GM18505 (cell line): ENCODE measurements around the gene CDH22.

Experiments
- ATAC-seq: cut with Tn5 transposase; IDR thresholded peaks from one replicate; pipeline ENCODE4 v1.9.1; 2021; ENCODE audit not compliant: unreplicated experiment
- POLR2A ChIP-seq: IDR thresholded peaks from 4 replicates; pipeline ENCODE4 v1.6.1; 2011; ENCODE audit warnings: borderline replicate concordance; ENCODE audit not compliant: insufficient read depth, insufficient read length; ENCODE audit errors: extremely low read depth

CDH22 gene

DNA sequence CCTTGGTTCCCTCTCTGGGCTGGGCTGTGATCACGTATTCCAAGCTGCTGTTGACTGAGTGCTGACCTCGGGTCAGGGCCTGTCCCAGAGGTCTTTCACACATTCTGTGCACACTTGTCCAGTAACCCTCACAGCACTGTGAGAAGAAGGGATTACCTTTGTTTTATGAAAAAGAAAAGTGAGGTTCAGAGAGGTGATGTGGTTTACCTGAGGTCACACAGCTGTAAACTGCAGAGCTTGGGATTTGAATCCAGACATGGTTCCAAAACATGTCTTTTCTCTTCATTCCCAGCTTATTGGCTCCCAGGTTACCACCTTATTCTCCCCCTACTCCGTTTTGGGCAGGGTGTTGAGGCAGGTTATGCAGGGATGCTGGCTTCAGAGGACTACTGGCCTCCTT is 28.4 kb upstream of the CDH22 start:
- no peak for TF ChIP-seq POLR2A
- ATAC-seq: no peak

DNA sequence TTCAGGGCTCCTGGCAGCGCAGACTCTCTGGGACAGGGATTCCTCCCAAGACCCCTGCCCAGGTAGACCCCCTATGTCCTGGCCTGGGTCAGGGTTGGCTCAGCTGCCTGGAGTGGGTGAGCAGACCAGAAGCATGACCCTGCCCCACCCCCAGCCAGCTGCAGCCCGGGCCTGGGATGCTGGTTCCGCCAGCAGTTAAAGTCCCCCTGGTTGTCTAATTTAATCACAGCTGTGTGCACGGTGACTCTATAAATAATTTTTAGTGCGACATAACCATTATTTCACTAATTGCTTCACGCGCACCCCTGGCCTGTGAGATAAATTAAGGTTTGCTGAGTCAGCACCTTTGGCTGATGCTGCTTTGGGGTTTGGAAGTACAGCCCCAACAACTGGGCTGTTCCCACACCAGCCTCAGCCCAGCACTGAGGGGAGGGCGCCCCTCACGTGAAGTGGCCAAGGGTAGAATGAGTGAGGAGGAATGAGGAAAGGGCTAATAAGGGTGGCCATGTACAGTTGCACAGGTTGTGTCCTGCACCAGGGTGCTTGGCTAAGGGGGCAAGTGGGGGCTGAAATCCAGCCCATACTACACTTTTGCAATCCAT is 26.1 kb upstream of the CDH22 start:
- no peak for TF ChIP-seq POLR2A
- ATAC-seq: no peak

DNA sequence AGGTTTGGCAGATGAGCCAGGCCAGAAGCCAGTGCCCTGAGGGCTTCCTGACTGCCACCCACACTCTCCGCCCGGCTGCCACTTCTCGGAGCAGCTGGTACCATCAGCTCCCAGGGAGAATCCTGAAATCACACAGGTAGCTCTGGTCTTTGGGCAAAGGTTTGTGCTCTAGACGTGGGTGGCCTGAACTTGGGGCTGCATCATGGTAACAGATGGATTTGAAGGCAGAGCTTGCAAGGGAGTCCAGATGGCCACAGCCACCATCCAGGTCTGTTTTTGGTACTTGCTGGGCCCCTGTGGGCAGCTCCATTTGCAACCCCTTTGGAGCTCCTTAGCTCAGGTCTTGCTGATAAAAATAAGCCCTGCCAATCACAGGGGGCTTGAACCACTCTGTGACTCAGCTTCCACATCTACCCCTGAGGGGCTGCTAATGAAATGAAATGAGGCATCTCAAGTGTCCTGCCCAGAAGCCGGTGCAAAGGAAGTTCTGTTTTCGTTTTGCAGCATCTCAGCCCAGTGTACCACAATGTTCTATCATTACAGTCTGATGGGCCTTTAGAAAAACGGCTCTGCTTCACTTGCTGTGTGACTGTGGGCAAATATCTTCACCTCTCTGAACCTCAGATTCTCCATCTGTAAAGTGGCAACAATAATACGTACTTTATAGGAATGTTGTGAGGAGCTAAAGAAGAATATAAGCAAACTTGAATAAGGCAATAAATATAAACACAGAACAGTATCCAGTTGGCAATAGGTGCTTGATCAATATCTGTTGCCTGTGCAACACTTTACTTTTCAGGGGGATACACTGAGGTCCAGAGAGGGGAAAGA is 25.1 kb upstream of the CDH22 start:
- no peak for TF ChIP-seq POLR2A
- ATAC-seq: no peak

DNA sequence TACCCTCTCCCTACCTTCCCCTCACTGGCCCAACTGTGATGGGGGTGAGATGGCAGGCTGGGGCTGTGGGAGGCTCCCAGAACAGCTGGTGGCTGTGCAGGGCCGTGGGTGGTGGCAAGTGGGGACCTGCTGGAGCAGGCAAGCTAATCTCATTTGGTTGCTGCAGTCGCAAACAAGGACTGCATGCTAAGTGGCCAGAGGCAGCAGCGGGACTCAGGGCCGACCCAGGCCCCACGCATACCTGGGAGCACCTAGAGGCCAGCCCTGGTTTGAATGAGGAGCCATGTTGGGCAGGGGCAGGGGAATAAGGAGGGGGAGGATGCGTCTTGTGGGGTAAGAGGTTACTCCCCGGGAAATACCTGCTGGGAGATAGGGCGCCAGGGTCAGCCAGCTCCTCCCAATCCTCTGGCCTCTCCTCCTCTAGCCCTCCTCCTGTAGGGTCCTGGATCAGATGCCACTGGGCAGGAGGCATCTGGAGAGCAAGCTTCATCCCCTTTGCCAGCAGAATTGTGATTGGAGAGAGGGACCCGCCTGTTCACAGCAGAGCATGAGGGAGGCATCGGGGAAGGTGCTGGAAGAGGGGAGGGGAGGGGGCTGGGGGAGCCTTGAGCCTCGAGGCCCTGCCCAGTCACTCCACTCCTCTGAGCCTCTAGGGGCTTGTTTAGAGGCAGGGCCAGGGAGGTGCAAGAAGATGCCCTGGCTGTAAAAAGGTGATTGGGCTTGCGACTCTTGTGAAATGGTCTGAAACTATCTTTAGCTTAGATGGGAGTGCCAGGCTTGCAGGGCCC is 24.3 kb upstream of the CDH22 start:
- TF ChIP-seq POLR2A: no peak
- ATAC-seq: no peak

DNA sequence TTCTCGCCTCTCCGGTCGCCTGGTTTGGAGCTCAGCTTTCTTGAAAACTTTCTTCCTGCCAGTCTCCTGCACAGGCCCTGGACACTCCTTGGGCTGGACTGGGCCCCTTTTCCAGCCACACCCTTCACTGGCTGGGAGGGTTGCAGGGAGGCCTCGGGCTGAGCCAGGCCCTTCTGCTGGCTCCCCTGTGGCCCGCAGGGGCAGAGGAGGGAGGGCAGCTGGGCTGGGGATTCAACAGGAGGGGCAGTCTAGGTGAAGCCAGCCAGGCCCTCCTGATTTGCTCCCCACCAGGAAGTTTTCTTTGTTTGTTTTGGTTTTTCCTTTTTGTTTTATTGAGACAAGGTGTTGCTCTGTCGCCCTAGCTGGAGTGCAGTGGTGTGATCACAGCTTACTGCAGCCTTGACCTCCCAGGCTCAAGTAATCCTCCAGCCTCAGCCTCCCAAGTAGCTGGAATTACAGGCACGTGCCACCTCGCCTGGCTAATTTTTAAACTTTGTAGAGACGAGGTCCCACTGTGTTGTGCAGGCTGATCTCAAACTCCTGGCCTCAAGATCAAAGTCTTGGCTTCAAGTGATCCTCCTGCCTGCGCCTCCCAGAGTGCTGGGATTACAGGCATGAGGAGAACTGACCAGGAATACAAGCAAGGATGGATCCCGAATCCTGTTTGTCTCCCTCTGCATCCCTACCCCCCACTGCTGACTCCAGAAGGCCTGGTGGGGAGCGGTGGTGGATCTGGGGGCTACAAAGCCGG is 23.5 kb upstream of the CDH22 start:
- no peak for TF ChIP-seq POLR2A
- no peak for ATAC-seq

DNA sequence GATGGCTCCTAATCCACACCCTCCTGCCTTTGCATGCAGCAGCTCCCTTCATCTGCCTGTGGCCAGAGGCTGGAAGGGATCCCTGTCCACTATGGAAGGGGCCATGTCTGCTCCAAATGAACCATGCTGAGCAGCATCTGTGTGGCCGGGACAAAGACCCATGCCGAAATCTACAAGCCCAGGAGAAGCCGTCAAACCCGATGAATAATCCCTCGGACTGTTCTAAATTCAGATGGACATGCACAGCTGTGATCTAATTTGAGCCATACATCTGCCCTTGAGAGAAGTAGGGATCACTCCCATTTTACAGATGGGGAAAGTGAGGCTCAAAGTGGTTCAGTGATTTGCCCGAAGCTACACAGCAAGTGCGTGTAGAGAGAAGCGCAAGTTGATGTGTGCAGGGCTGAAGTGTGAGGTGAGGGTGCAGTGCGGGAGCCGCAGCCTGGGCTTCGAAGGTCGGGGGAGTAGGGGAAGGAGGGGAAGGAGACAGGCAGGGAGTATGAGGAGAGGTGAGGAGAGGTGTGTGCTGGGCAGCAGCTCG is 22.6 kb upstream of the CDH22 start:
- ATAC-seq: no peak

DNA sequence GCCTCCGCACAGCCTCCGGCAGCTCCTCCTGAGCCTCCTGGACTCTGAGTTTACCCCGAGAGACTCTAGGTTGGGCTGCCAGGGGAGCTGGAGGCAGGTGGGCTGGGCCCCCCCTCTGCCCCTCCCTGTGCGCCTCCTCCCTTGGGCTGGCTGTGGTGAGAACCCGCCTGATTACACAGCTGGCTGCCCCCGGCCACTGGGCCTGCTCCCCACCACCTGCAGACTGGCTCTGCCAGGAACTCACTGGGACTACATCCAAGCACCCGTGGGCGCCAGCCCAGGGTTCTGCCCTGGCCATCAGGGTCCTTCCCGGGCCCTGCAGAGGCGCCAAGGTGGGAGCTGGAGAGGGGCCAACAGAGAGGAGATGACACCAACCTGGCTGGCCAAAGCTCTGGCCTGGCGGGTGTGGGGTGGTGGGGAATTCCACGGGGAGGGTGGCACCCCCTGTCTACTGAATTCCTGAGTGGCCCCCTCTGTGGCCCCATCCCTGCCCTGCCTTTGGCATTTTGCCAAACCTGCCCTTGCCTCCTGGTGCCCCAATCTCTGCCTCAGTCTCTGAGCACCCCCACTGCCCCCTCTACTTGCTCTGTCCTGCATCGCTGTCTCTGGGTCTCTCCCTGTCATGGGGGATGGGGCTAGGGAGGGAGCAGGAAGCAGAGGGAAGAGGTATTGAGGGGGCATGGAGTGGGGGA is 21.9 kb upstream of the CDH22 start:
- TF ChIP-seq POLR2A: no peak
- ATAC-seq: no peak

More for the DNA sequence above, 22.6 kb upstream of the CDH22 start:
- TF ChIP-seq POLR2A: no peak

DNA sequence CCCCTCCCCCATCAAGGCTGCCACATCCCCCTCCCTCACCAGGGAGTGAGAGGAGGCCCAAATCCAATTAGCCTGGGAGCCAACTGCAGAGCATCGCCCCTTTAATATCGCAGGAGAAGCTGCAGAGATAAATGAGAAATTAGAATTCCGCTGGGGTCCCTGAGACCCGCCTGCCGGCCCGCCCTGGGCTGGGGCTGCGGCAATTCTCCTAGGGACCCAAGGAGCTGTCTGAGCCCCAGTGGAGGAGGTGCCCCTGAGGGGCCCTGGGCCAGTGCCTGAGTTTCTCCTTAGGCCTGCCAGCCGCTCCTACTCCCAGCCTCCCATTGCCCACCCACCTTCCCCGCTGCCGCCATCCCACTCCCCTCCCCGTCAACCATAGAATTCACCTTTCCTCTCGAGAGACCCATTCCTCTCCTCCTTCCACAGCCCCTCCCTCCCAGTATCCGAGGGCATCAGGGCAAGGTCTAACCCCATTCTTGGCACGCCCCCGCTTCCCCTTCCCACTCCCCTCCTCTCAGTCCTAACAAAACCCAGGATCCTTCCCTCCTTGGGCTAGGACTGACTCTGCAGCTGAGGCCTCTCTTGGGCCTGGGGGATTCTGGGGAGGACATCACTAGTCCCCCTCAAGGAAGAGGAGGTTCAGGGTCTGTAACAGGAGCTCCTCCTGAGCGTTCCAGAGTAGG is 20.0 kb upstream of the CDH22 start:
- ATAC-seq: no peak
- TF ChIP-seq POLR2A: no peak

DNA sequence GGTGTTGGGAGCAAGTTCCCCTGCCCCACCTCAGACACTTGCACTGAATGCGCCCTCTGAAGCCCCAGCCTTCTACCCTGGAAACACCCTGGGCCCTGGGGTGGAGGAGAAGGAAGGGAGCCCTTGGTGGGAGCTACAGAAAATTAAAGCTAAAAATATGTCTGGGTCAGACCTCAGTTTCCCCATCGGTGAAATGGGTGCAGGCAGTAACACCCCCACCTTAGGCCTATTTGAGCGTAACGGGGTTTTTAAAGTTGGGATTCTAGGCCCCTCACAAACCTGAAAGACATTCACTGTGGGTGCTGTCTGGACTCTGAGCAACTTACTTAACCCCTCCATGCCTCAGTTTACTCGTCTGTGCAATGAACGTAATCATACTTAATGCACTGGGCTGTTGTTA is 19.3 kb upstream of the CDH22 start:
- no peak for ATAC-seq
- TF ChIP-seq POLR2A: no peak

DNA sequence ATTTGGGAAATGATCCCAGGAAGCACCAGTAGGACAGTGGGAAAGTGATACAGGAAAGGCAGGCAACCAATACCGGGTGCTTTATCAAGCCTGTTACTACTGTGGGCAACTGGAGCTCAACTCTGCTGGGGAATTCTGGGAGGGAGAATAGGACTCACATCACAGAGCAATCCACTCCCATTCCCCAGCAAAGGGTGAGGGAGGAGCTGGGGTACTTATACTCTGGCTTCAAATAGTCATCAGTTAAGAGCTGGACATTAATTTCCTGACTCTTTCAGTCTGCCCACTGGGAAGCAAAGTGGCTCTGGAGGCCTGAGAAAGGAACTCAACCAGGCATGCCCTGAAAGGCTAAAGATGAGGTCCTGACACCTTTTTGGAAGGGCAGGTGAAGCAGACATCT is 17.5 kb upstream of the CDH22 start:
- TF ChIP-seq POLR2A: no peak
- no peak for ATAC-seq

DNA sequence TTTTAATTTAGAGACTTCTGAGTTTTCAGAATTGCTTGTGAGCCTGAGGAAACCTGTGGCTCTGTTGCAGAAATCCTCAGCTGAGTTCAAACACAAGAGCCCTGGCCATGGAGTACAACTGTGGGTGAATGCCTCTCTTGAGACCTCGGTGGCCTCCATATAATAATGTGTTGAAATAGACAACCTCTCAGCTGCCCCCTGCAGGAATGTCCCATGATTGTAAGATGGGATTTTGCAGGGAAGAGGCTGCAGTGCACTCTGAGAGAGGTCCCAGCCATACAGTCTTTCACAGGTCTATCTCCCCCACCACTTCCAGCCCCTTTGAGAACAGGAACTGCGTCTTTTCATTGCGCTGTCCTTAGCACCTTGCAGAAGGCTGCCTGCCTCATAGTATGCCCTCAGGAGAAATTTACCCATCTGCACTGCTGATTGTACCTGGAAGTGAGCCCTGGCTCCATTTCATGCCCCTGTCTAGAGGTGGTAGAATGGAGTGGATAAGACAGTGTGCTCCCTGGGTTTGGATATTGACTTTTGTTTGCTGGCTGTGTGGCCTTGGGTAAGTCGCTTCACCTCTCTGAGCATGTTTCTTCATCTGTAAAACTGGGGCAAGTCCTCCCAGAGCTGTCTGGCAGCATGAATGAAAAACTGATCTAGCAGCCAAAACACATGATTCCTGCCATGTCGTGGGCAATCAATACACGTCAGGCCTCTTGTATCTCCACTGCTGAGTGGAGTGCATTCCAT is 16.8 kb upstream of the CDH22 start:
- ATAC-seq: no peak
- TF ChIP-seq POLR2A: no peak
